Stimulated activated naive CD8-positive, alpha-beta T cell treated with anti-CD3 and anti-CD28 coated beads, Interleukin-15, Interleukin-2, amounts not matched to agents 100 U/mL and 50 U/mL, for 24 hours (primary cell): ENCODE data around the gene SURF6.
A peak's percentile ranks its signal among the peaks of the same experiment; 100 is the strongest.
"Not testable (repeated sequence)": the region's sequence is repeated elsewhere in the genome, so short reads cannot be mapped to it uniquely, and the experiment has no call there.

Experiments used
- ATAC-seq: fragments of 150-1000 bp; cut with Tn5 transposase; one replicate; pipeline ENCODE4 v1.10.0; 2021
- DNase-seq: peaks from one replicate; pipeline ENCODE4 v3.0.0; 2021

SURF6 gene

DNA sequence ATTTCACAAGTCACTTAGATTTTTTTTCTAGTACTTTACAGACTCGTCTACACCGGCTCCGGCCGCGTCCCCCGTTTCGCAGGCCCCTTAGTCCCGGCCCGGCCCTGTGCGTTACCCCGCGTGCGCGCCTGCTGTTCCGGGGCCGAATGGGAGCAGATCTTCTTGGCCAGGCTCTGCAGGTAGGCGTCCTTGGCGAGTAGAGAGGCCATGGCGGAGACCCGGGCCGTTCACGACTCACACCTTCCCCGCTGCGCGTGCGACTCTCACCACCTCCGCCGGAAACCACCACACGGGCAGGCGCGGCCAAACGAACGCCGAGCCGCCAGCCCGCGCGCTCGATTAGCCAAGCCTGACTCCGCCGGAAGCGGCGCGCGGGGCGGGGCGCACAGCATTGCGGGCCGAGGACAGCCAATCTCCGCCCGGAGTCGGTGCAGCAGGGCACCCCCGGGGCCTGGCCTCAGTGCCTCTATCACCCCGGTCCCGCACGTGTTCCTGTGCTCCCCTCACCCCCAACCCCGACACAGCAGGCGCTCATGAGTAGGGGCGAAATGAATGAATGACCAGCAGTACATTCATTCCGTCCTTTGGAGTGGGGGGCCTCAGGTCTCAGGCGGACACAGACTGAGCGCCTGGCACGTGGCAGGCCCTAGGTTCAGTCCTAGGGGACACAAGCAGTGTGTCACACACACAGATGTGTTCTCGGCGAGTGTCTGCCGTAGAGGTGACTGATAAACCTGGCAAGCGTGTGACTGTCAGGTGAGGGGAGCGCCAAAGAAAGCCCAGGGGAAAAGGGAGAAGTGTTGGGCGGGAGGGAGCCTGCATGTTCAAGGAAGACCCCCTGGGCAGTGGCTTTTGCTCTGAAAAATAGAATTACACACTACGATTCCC, at the start of gene SURF6:
Gene SURF6, minus strand, starts transcription at position 265 of the 888 bp plus-strand sequence. Its CDS starts 56 bp downstream, at position 209.
- peak; percentile 98 for ATAC-seq
- DNase-seq: peak; percentile 96

GRCh38 chr9:133385452-133385851, 49.5 kb upstream of the SURF6 start:
- DNase-seq (no peak), ATAC-seq (no peak)

GRCh38 chr9:133384736-133385321, 48.8 kb upstream of the SURF6 start:
- DNase-seq (no peak), ATAC-seq (no peak)

- ATAC-seq (no peak), DNase-seq (no peak)
These were observed 47.5 kb upstream of the SURF6 start for GRCh38 chr9:133383438-133383837.

DNA sequence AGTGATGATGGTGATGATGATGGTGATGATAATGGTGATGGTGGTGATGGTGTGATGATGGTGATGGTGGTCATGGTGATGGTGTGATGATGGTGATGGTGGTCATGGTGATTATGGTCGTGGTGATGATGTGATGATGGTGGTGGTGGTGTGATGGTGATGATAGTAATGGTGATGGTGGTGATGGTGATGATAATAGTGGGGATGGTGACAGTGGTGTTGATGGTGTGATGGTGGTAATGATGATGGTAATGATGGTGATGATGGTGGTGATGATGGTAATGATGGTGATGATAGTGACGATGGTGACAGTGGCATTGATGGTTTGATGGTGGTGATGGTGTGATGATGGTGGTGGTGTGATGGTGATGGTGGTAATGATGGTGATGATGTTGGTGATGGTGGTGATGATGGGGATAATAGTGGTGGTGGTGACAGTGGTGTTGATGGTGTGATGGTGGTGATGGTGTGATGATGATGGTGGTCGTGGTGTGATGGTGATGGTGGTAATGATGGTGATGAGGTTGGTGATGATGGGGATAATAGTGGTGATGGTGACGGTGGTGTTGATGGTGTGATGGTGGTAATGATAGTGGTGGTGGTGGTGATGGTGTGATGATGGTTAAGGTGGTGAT, 46.6 kb upstream of the SURF6 start:
- DNase-seq (no peak), ATAC-seq (no peak)

- ATAC-seq (no peak), DNase-seq (no peak)
These were observed 44.7 kb upstream of the SURF6 start for GRCh38 chr9:133380734-133381133.

DNA sequence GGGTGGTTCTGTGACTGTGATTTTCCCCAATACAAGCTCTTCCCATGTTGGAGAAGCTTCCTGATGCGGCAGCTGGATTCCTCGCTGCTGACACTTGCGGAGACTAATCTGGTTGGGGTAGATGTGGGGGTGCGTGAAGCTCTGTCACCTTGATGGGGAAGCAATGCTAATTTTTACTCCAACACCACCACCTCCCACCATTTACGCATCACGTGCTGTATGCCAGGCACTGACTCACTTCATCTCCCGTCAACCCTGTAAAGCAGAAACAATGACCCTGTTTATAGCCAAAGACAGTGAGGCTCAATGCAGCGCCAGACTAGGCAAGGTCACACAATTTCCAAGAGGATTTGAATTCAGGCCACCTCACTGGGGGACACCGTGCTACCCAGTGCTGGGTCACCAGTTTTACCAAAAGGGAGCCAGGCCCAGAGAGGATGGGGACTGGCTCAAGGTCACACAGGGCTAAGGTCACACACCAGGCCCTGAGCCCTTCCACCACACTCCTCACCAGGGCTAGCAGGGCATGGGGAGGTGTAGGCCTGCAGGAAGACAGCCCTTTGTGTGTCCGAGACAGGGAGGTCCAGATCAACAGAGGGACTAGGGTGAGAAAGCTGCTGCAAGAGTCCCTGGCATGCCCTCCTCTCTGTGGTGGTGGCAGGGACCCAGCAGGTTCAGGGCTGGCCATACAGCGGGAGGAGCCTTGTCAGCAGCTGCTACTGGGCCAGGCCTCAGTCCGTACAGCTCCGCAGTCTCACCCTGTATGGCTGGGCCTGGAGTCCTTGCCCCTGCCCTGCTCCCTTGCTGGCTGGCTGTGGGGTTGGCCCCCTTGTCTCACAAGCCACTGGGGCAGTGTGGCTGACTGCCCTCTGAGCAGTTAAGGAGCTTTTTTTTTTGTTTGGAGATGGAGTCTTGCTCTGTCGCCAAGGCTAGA, 43.4 kb upstream of the SURF6 start:
- DNase-seq (no peak), ATAC-seq (no peak)

DNA sequence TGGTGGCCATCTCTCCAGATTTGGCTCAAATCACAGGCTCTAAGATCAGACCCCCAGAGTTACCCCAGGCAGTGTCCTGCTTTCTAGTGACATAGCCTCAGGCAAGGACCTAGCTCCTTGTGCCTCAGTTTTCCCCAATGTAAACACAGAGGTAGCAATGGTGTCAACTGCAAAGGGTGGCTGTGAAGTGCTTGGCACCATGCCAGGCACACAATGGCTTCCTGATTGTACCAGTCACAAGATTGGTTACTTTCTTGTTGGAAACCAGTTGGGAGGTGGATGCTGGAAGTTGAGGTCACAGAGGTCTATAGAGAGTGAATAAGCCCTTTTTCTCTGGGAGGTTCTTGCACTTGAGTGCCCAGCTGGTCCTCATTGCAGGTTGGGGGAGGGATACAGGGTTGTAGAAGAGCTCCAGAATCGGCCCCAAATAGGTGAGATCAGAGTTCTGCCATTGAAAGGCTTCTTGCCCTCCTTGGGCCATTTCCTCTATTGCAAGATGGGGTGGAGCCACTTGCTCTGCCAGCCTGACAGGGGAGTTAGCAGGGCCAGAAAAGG, 42.5 kb upstream of the SURF6 start:
- DNase-seq (no peak), ATAC-seq (no peak)

DNA sequence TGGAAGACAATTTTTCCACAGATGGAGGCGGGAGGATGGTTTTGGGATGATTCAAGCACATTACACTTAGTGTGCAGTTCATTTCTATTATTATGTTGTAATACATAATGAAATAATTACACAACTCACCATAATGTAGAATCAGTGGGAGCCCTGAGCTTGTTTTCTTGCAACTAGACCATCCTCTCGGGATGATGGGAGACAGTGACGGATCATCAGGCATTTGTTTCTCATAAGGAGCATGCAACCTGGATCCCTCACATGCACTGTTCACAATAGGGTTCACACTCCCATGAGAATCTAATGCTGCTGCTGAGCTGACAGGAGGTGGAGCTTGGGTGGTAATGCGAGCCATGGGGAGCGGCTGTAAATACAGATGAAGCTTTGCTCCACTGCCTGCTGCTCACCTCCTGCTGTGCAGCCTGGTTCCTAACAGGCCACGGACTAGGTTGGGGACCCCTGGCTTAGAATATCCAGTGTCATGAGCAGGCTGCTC, 41.8 kb upstream of the SURF6 start:
- no peak for ATAC-seq

DNA sequence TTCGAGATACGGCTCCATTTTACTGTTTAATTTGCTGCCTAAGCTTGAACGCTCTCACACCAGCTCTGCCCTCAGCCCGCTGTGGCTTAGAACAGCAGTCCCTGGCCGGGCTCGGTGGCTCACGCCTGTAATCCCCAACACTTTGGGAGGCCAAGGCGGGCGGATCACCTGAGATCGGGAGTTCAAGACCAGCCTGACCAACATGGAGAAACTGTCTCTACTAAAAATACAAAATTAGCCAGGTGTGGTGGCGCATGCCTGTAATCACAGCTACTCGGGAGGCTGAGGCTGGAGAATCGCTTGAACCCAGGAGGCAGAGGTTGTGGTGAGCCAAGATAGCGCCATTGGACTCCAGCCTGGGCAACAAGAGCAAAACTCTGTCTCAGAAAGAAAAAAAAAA, 41.3 kb upstream of the SURF6 start:
- not testable (repeated sequence) for ATAC-seq

More for the DNA sequence above, 41.8 kb upstream of the SURF6 start:
- DNase-seq: no peak

DNA sequence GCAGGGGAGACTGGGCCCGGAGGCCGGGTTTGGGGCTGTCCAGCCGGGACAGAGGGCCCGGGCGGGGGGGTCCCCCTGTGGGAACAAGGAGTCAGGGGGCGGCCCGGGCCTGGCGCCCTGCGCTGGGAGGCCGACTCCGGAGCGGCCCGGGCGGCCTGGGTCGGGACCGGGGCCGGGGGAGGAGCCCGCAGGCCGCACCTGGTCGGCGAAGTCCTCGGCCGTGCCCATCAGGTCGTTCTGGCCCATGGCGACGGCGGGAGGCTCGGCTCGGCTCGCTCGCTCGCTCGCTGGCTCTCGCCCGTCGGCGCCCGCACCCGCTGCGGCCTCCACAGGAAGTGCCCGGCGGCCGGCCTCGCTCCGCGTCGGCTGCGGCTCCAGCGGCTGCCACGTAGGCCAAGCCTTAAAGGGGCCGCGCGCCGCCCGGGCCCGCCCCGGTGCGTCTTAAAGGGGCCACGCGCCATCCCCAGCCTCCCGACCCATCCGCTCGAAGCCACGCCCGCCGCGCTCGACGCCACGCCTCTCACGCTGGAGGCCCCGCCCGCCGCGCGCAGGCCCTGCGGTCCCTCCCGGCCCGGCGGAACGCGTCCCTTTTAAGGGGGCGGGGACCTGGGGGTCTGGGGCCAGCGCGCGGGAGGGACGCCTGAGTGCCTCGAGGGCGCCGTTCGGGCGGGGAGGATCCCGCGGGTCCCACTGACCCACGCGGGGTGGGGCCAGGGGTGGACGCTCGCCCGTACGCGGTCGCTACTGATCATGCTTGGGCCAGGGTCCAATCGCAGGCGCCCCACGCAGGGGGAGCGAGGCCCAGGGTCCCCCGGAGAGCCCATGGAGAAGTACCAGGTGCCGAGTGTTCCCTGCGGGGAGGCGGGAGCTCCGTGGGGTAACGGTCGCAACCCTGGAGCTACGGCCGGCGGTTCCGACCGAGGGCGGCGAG, 40.0 kb upstream of the SURF6 start, which contains the start of the genes STKLD1 and SURF4:
Gene STKLD1, plus strand, starts transcription at position 643 of the 931 bp plus-strand sequence. Its CDS starts 108 bp downstream, at position 751.
Gene SURF4, minus strand, starts transcription at position 337 of the 931 bp plus-strand sequence. Its CDS starts 91 bp downstream, at position 246.
- ATAC-seq: peak; percentile 78
- peak; percentile 97 for DNase-seq

More for the DNA sequence above, 41.3 kb upstream of the SURF6 start:
- not testable (repeated sequence) for DNase-seq

- ATAC-seq: no peak
- DNase-seq: peak; percentile 49
These were observed 39.2 kb upstream of the SURF6 start for GRCh38 chr9:133375116-133375723.

- peak; percentile 5 for ATAC-seq
- no peak for DNase-seq
These were observed 38.7 kb upstream of the SURF6 start for GRCh38 chr9:133374612-133375115.

GRCh38 chr9:133372144-133372543, 36.2 kb upstream of the SURF6 start:
- no peak for DNase-seq
- ATAC-seq: no peak

- ATAC-seq (peak; percentile 81), DNase-seq (peak; percentile 78)
These were observed 35.3 kb upstream of the SURF6 start for GRCh38 chr9:133371261-133371711.

- DNase-seq: peak; percentile 46
- no peak for ATAC-seq
These were observed 34.7 kb upstream of the SURF6 start for GRCh38 chr9:133370685-133371084.

GRCh38 chr9:133369933-133370332, 33.9 kb upstream of the SURF6 start:
- DNase-seq (no peak), ATAC-seq (no peak)

- no peak for DNase-seq
- no peak for ATAC-seq
These were observed 33.4 kb upstream of the SURF6 start for GRCh38 chr9:133369422-133369821.

DNA sequence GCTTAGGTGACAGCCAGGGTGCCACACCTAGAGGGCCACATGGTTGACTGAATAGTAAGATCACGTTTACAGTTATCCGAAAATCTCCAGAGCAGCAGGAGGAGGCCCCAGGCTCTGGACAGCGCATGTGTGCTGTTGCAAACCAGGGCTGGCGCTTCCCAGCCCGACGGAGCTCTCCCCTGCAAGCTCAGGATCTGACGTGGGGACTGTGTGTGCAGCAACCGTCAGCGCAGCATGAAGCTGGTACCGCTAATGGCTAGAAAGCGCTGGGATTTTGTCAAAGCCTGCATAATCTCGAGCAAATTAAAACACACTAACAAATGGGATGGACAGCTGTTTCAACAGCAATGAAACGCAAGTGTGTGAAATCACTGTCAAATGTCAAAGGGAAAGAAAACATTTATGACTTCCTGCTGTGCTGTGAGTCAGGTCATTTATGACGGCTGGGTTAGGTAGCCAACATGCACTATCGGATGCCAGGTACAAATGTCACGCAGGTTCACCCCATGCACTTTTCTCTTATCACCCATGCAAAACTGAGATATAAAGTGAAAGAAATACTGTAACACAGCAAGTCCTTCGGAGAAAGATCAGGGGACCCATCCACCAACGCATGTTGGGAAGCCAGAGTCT, 32.4 kb upstream of the SURF6 start:
- ATAC-seq: no peak
- no peak for DNase-seq
